Chondrocyte (in vitro differentiated cells): ENCODE results near the gene GABBR2. TPM values are rescaled to one million over a fixed set of nuclear protein-coding genes. Genes with fewer than 3 reads are reported as not detected.

ENCODE experiments used
- DNase-seq: peaks from one replicate; pipeline ENCODE4 v3.0.0; 2021; ENCODE audit warnings: mixed read lengths, low spot score
- H3K27ac Mint-ChIP-seq: one replicate; pipeline ENCODE4 v1.8.0; 2021; ENCODE audit warnings: mild to moderate bottlenecking, moderate library complexity, mixed read lengths; ENCODE audit not compliant: unreplicated experiment
- H3K27me3 Mint-ChIP-seq: 2 replicates; pipeline ENCODE4 v1.8.0; 2021; ENCODE audit warnings: low read depth, mixed read lengths
- H3K36me3 Mint-ChIP-seq: 2 replicates; pipeline ENCODE4 v1.8.0; 2021; ENCODE audit warnings: low read depth, mixed read lengths
- H3K4me1 Mint-ChIP-seq: 2 replicates; pipeline ENCODE4 v1.8.0; 2021; ENCODE audit warnings: low read depth, mild to moderate bottlenecking, mixed read lengths
- H3K4me3 Mint-ChIP-seq: one replicate; pipeline ENCODE4 v1.8.0; 2021; ENCODE audit warnings: mild to moderate bottlenecking, moderate library complexity, mixed read lengths; ENCODE audit not compliant: unreplicated experiment
- H3K9me3 Mint-ChIP-seq: 2 replicates; pipeline ENCODE4 v1.8.0; 2021; ENCODE audit warnings: low read depth, mixed read lengths
- total RNA-seq: library from RNA; stranded (reverse); gene quantifications from 3 replicates; pipeline ENCODE4 v1.2.1, GENCODE V29; 2021
- TF ChIP-seq, protein P1 (sequence below): fragments of 200-600 bp; sonication (generic); IDR thresholded peaks from 2 replicates; pipeline ENCODE4 v1.5.0; 2021; ENCODE audit warnings: antibody characterized with exemption, mild to moderate bottlenecking, moderate library complexity

GABBR2 gene
- total RNA-seq, 1 donor from 2014 or later = 0.12 TPM

DNA sequence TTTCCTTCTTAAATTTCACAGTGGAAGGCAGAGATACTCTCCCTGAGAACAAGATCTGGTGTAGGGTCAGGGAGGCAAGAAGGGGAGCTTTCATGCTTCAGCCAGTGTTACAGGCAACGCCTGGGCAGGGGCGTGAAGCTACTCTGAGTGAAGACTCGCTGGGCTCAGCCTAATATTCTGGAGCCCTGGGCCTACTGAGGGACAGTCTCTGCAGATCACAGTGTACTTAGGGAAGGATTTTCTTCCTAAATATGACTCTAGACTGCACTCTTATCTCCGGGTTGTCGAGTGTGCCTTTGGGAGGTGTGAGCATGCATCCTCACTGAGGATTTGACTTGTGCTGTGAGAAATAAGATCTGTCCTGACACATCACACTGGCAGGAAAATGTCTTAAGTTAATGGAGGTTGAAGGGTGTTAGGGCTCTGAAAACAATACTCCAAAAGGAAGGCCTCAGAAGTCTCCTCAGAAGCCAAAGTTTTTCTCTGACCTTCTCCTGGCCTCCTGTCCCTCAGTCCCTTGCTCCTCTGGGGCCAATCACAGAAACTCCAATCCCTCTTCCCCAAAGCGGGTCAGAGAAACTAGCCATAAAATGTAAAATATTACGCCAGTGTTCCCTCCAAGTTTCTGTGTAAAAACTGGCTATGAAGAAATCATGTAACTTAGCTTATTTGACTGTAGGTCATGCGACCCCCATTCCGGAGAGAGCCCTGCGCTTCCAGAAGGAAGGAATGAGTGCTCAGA, 296.5 kb downstream of the GABBR2 start:
- no peak for DNase-seq
- peaks cover 27% of the 10 kb centered on the region for H3K27me3 Mint-ChIP-seq
- H3K36me3 Mint-ChIP-seq = no peaks in the 10 kb centered on the region
- TF ChIP-seq, protein P1, sequence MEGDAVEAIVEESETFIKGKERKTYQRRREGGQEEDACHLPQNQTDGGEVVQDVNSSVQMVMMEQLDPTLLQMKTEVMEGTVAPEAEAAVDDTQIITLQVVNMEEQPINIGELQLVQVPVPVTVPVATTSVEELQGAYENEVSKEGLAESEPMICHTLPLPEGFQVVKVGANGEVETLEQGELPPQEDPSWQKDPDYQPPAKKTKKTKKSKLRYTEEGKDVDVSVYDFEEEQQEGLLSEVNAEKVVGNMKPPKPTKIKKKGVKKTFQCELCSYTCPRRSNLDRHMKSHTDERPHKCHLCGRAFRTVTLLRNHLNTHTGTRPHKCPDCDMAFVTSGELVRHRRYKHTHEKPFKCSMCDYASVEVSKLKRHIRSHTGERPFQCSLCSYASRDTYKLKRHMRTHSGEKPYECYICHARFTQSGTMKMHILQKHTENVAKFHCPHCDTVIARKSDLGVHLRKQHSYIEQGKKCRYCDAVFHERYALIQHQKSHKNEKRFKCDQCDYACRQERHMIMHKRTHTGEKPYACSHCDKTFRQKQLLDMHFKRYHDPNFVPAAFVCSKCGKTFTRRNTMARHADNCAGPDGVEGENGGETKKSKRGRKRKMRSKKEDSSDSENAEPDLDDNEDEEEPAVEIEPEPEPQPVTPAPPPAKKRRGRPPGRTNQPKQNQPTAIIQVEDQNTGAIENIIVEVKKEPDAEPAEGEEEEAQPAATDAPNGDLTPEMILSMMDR = no peak
- no peak overlapping the region for H3K27ac Mint-ChIP-seq
- H3K4me1 Mint-ChIP-seq = no peaks in the 10 kb centered on the region
- H3K9me3 Mint-ChIP-seq = peaks cover 5% of the 10 kb centered on the region
- no peak overlapping the region for H3K4me3 Mint-ChIP-seq

DNA sequence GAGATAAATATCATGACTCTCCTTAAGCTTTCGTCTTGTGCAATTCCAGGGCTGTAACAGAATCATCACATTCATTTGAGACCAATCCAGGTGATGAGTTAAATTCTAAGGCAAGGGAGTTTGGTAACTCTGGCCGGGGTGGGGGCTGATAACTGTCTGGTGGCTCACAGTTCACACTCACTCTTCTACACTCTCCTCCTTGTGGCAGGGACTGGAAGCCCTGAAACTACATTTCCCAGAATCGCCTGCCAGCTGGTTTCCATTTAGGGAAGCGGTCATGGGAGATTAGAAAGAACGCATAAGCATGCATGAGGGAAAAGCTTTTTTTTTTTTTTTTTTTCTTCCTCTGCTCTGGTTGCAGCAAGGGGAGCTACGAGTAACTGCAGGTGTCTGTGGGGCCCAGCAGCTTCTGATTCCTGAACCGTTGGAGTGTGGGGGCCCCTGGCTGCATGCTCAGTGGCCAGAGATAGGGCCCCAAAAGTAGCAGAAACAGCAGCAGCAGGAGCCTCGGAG, 298.5 kb downstream of the GABBR2 start:
- no peak for DNase-seq
- Mint-ChIP-seq H3K4me3 (peak overlapping the region; percentile 16), H3K9me3 (no peaks in the 10 kb centered on the region), H3K27me3 (peaks cover 26% of the 10 kb centered on the region), H3K4me1 (no peaks in the 10 kb centered on the region), H3K27ac (no peak overlapping the region), H3K36me3 (no peaks in the 10 kb centered on the region)
- TF ChIP-seq, protein P1 = peak; percentile 42

DNA sequence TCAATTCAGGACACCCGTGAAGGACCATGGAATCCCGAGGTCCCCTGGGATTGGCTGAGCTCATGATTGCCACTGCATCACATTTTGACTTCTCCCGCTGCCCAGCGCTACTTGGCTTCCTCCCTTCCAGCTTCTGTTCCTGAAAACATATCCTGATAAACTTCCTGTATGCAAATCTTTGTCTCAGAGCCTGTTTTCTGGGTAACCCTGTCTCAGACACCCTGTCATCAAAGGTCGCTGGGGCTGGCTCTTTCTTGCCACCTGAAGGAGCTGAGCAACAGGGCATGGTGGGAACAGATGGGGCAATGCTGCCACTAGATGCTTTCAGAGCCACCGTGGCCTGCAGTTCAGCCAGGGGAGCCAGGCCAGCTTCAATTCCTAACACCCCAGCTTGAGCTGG, 299.0 kb downstream of the GABBR2 start:
- H3K4me3 Mint-ChIP-seq = no peak overlapping the region
- no peak for DNase-seq
- TF ChIP-seq, protein P1 = no peak
- H3K27me3 Mint-ChIP-seq = peaks cover 29% of the 10 kb centered on the region
- no peaks in the 10 kb centered on the region for H3K4me1 Mint-ChIP-seq
- H3K27ac Mint-ChIP-seq = no peak overlapping the region
- H3K36me3 Mint-ChIP-seq = no peaks in the 10 kb centered on the region
- H3K9me3 Mint-ChIP-seq = no peaks in the 10 kb centered on the region

DNA sequence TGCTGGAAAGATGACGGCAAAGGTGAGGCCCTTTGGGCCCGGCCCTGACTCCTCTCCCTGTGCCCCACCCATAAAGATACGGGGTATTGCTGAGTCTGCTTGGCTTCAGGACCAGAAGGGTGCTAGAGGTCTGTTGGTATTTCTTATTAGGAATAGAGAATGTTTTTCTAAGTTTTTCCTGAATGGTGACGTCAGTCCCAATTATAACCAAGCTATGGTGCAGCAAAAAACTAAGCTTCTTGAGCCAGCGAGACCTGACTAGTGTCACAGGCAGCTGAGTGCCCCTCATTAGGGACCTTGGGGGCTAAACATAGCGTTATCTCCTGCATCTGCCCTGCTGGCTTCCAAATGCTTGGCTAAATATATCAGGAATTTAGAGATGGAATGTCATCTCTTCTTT, 302.3 kb downstream of the GABBR2 start:
- H3K36me3 Mint-ChIP-seq = no peaks in the 10 kb centered on the region
- TF ChIP-seq, protein P1 = no peak
- no peaks in the 10 kb centered on the region for H3K4me1 Mint-ChIP-seq
- no peak overlapping the region for H3K4me3 Mint-ChIP-seq
- peaks cover 33% of the 10 kb centered on the region for H3K27me3 Mint-ChIP-seq
- H3K9me3 Mint-ChIP-seq = no peaks in the 10 kb centered on the region
- no peak overlapping the region for H3K27ac Mint-ChIP-seq
- DNase-seq = no peak

GRCh38 chr9:98404237-98404636, 304.5 kb downstream of the GABBR2 start:
- Mint-ChIP-seq H3K4me3 (no peak overlapping the region), H3K9me3 (no peaks in the 10 kb centered on the region), H3K36me3 (no peaks in the 10 kb centered on the region), H3K4me1 (no peaks in the 10 kb centered on the region), H3K27me3 (peaks cover 38% of the 10 kb centered on the region), H3K27ac (no peak overlapping the region)
- TF ChIP-seq, protein P1 = no peak
- no peak for DNase-seq
